PC-3 (cell line): Measurements from ENCODE around the gene ETS1.

Experiments used
- EZH2 ChIP-seq: fragments of 300-600 bp; sonication (generic); IDR thresholded peaks from one replicate; pipeline ENCODE4 v1.6.1; 2017; ENCODE audit warnings: antibody characterized with exemption, mild to moderate bottlenecking, low read length; ENCODE audit not compliant: unreplicated experiment
- EZH2phosphoT487 ChIP-seq: fragments of 300-600 bp; sonication (generic); IDR thresholded peaks from 2 replicates; pipeline ENCODE4 v1.6.1; 2018; ENCODE audit warnings: mild to moderate bottlenecking, antibody characterized with exemption, low read length, borderline replicate concordance
- TF ChIP-seq, protein P1 (sequence below): fragments of 300-600 bp; sonication (generic); conservative IDR thresholded peaks from 2 replicates; pipeline ENCODE4 v1.5.1; 2017; ENCODE audit warnings: antibody characterized with exemption, low read depth, mild to moderate bottlenecking, low read length

GRCh38 chr11:128540469-128540868 lies 46.9 kb downstream of the ETS1 start:
- TF ChIP-seq, protein P1, sequence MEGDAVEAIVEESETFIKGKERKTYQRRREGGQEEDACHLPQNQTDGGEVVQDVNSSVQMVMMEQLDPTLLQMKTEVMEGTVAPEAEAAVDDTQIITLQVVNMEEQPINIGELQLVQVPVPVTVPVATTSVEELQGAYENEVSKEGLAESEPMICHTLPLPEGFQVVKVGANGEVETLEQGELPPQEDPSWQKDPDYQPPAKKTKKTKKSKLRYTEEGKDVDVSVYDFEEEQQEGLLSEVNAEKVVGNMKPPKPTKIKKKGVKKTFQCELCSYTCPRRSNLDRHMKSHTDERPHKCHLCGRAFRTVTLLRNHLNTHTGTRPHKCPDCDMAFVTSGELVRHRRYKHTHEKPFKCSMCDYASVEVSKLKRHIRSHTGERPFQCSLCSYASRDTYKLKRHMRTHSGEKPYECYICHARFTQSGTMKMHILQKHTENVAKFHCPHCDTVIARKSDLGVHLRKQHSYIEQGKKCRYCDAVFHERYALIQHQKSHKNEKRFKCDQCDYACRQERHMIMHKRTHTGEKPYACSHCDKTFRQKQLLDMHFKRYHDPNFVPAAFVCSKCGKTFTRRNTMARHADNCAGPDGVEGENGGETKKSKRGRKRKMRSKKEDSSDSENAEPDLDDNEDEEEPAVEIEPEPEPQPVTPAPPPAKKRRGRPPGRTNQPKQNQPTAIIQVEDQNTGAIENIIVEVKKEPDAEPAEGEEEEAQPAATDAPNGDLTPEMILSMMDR: no peak
- TF ChIP-seq EZH2phosphoT487: no peak
- no peak for TF ChIP-seq EZH2
